Left hindlimb (tissue), 1 donor: ENCODE measurements around the gene TAMM41.
"Not testable (repeated sequence)": the region's sequence is repeated elsewhere in the genome, so short reads cannot be mapped to it uniquely, and the experiment has no call there.

Experiments used
- DNase-seq: peaks from one replicate; pipeline ENCODE4 v3.0.0-alpha.2; 2018

Gene TAMM41

GRCh38 chr3:11814663-11815062 is 32.0 kb downstream of the TAMM41 start:
- no peak for DNase-seq

DNA sequence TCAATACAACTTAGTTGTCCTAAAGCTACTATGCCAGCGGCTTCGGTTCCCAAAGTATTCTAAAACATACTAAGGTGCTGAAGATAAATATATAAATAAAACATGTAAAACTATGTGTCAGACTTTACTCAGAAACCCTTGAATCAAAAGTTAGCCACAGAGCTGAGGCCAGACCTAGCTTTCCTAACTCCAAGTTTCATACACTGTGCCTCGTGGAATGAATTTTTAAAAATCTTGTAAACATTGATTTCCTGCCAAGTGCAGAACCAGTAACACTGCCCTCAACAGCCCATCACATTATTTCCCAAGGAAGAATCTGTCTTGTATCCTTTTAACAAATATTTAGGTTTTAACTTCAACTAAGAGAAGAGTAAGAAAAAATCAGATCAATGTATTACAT is 36.4 kb downstream of the TAMM41 start:
- no peak for DNase-seq

- DNase-seq = no peak
Measured at GRCh38 chr3:11808231-11808630, 38.5 kb downstream of the TAMM41 start.

DNA sequence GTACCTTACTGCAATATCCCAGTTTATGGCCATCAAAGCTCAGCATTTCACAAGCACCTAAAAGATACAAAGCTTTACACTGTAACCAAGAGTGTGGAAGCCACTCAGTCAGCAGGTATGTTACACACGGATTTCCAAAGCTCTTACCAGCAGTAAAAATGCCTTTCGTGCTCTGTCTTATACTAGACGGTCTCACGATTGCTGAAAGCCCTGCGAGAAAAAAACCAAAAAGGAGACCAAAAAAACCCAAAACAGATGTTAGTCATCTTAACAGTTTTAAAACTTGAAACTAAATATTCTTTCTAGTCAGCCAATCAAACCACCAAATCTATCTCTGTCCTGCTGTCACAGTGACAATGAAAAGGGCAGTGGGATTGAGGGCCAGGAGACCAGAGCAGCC is 39.0 kb downstream of the TAMM41 start:
- no peak for DNase-seq

- no peak for DNase-seq
Measured at GRCh38 chr3:11805716-11806115, 41.0 kb downstream of the TAMM41 start.

DNA sequence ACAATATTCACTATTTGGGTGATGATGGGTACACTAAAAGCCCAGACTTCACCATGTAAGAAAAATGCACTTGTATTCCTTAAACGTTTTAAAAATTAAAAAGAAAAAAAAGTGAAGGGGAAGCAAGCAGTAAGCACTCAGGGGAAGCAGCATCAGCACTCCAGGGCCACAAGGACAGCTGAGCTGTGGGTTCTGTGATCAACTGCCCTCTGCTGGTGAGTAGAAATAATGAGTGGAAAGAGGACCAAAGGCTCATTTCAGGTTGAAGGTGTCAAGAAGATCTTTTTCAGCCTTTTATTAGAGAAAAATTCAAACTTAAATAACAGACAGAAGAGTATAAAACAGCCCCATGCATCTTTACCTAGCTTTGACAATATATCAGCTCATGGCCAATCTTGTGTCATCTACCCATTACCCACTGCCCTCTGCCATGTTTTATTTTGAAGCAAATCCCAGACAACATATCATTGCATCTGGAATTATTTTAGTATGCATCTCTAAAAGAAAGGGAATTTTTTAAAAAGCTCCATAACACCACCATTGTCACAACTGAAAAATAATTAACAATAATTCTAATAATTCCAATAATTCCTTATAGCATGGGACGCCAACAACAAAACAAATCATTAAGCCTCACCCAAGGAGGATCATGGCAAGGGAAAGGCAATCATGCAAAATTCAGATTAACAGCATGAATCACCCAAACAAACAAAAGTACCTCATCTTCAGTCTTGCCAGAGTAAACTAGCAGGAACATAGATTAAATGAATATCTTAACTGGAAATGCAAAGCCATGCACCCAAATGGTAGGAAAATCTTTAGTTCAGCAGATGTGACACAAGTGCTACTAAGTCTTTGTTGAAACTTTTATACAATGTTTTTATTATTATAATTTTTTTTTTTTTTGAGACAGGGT is 42.5 kb downstream of the TAMM41 start:
- DNase-seq = no peak

GRCh38 chr3:11799791-11800190 is 46.9 kb downstream of the TAMM41 start:
- no peak for DNase-seq

- DNase-seq = no peak
Measured at GRCh38 chr3:11794927-11795326, 51.8 kb downstream of the TAMM41 start.

DNA sequence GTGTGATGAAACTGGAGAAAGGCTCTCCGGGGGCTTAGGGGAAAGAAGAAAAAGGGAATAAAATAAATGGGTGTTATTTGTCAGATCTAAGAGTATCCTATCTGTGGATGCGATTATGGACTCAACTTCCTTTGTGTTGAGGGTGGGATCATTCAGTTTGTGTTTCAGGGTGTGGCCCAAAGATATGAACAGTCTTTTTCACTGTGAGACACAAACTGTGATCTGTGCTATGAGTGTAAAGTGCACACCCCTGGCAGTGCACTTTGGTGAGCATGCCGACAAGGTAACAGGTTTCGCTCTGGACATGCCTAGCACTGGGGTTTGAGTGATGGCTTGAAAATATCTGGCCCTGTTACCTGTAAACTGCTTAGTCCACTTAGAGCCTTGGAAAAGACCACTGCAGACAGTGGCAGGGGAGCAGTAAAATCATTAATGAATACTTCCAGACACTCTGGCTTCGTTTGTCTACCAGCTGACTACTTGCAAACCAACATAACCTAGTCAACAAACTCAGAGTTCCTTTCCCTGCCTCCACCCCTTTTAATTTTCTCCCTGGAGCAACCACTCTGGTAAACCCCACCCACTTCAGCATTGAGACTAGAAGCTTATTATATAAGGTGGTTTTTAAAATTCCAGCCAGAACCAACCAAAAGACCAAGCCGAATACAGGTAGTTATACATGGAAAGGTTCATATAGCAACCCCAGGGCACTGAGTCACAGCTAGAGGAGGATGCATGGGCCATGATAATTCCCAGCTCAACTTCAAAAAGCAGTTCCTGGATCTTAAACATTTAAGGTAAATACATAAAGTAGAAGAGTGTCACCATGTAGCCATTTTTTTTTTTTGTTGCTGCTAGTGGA is 55.1 kb downstream of the TAMM41 start:
- no peak for DNase-seq

- DNase-seq = no peak
Measured at GRCh38 chr3:11789412-11789811, 57.3 kb downstream of the TAMM41 start.

DNA sequence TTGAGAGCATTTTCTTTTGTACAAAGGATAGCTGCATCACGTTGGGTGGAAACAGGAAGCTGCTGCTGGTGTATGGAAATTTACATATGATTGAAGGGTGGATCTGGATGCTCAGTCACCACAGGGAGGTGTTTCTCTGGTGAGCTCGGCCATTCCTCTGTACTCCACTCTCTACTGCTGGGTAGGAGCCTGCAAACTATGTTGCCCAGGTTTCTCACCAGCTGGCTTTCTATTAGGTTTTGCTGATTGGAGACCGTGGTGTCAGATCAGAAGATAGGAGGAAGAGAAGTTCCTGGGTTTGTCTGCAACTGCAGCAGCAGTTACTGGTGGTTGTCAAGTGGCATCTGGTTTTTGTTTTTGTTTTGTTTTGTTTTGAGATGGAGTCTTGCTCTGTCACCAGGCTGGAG is 61.7 kb downstream of the TAMM41 start:
- DNase-seq = no peak

DNA sequence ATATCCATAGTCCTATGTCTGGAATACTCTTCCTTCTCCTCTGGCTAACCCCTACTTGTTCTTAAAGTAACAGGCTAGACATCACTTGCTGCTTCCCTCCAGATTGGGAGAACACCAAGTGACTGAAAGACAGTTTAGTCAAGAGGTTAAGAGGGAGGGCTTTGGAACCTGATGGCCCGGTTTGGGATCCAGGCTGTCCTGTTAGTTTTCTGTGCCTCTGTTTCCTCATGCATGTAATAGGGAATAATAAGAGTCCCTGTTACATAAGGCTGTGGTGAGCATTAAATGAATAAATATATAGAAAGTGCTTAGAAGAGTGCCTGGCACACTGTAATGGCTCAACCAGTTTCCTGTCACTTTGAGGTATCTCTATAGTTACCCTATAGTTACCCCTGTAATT is 66.3 kb downstream of the TAMM41 start:
- DNase-seq = no peak

DNA sequence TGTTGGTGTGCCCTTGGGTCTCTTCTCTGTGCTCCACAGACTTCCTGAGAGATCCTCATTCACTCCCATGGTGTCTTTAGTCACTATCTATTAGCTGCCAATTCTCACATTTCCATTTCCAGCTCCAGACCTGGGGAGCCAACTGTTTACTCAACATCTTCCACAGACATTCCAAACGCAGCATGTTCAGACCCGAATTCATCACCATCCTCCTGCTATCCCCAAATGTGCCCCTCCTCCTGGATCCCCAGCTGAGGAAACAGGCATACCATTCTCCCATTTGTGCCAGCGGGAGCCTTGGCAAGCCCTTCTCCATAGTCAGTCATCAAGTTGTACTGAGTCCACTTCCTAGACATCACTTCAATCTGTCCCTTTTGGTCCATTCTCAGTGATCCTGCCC is 67.1 kb downstream of the TAMM41 start:
- DNase-seq = no peak

GRCh38 chr3:11778248-11778647 is 68.4 kb downstream of the TAMM41 start:
- no peak for DNase-seq

GRCh38 chr3:11776346-11776745 is 70.3 kb downstream of the TAMM41 start:
- no peak for DNase-seq

- DNase-seq = no peak
Measured at GRCh38 chr3:11775493-11775892, 71.2 kb downstream of the TAMM41 start.

GRCh38 chr3:11774296-11774877 is 72.3 kb downstream of the TAMM41 start:
- no peak for DNase-seq

- DNase-seq = not testable (repeated sequence)
Measured at GRCh38 chr3:11771931-11772330, 74.8 kb downstream of the TAMM41 start.

GRCh38 chr3:11770477-11771391 is 76.0 kb downstream of the TAMM41 start:
- DNase-seq = peak; percentile 60

DNA sequence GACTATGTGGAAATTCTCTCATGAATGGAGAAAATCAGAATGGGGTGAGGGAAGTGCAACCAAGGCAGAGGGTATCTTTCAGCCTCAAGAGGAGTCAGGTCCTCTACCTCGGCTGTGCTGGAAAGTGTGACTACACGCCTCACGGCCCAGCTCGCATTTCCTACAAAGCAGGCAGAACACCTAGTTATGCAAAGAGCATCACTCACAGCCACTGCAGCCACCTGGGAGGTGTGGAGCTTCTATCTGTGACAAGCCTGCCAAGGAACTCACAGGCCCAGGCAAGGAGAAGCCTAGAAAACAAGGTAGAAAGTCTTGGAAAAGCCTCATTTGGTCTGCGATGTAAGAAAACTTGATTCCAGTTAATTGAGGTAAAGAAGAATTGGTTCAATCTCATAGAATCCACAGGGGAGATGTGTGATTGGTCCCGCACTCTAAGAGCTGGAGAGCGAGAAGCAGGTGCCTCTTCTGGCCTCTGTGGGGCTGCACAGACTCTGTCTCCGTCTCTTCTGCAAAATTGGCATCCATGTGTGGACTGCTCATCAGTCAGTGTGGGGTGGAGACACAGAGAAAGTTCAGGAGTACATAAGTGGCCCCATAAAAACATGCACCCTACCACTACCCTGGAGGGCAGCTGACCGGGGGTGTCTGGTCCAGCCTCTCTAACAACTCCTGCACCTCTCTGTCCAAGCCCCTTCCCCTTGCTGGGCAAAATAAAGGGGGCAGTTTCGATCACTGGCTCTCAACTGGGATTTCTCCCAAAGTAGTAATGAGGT is 76.8 kb downstream of the TAMM41 start:
- no peak for DNase-seq

DNA sequence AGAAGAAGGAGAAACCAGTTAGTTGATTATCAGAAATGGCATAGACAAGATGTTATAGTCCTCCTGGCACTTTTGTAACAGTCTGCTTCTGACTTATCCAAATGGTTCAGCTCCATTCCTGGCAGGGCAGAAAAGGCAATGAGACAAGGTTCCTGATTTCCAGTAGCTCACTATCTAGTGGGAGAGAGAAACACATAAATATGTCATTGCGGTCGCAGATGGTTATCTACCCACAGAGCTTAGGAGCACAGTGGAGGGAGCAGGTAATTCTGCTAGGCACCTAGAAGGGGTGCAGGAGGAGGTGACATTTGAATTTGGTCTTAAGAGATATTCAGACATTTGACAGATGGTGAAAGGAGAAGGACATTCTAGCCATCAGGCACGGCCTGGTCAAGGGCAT is 78.1 kb downstream of the TAMM41 start:
- DNase-seq = no peak

GRCh38 chr3:11764931-11765363 is 81.7 kb downstream of the TAMM41 start:
- DNase-seq = no peak
